HepG2 (cell line): ENCODE data around the gene TAL2. TPM values are rescaled to one million over a fixed set of nuclear protein-coding genes. Genes with fewer than 3 reads are reported as not detected.

Experiments
- DNMT1 ChIP-seq: sonication (generic); formaldehyde crosslinking; IDR thresholded peaks from 2 replicates; pipeline ENCODE4 v1.5.1; 2020; ENCODE audit warnings: mild to moderate bottlenecking, missing genetic modification reagents
- FLYWCH1 ChIP-seq: sonication (generic); formaldehyde crosslinking; IDR thresholded peaks from 2 replicates; pipeline ENCODE4 v1.8.1; 2023; ENCODE audit warnings: mild to moderate bottlenecking, missing genetic modification reagents
- FOXA3 ChIP-seq: IDR thresholded peaks from 2 replicates; pipeline ENCODE4 v1.6.1; 2016; ENCODE audit warnings: missing genetic modification reagents, missing compliant biosample characterization
- HOXA7 ChIP-seq: sonication (generic); formaldehyde crosslinking; IDR thresholded peaks from 2 replicates; pipeline ENCODE4 v1.8.1; 2022; ENCODE audit warnings: mild to moderate bottlenecking, missing genetic modification reagents, moderate library complexity
- SAP130 ChIP-seq: IDR thresholded peaks from 2 replicates; pipeline ENCODE4 v1.6.1; 2016; ENCODE audit warnings: low read depth
- SIN3B ChIP-seq: fragments of 150-350 bp; IDR thresholded peaks from 2 replicates; pipeline ENCODE4 v1.6.1; 2014; ENCODE audit warnings: low read length
- TBL1XR1 ChIP-seq: fragments of 150-350 bp; IDR thresholded peaks from 2 replicates; pipeline ENCODE4 v1.6.1; 2014; ENCODE audit warnings: borderline replicate concordance, low read length; ENCODE audit not compliant: partially characterized antibody
- TBX3 ChIP-seq: fragments of 450-650 bp; IDR thresholded peaks from 2 replicates; pipeline ENCODE4 v1.6.1; 2017; ENCODE audit warnings: antibody characterized with exemption, mild to moderate bottlenecking, inconsistent platforms, borderline replicate concordance
- TEAD3 ChIP-seq: optimal IDR thresholded peaks from 2 replicates; pipeline ENCODE3; 2016; ENCODE audit warnings: borderline replicate concordance
- ZBTB42 ChIP-seq: sonication (generic); formaldehyde crosslinking; IDR thresholded peaks from 2 replicates; pipeline ENCODE4 v1.5.0; 2020; ENCODE audit warnings: mild to moderate bottlenecking, missing genetic modification reagents
- ZMYM3 ChIP-seq: sonication (generic); formaldehyde crosslinking; IDR thresholded peaks from 2 replicates; pipeline ENCODE4 v1.5.1; 2020; ENCODE audit warnings: mild to moderate bottlenecking, missing genetic modification reagents
- ZNF180 ChIP-seq: sonication (generic); formaldehyde crosslinking; IDR thresholded peaks from 2 replicates; pipeline ENCODE4 v1.4.0; 2020; ENCODE audit warnings: low read depth, missing genetic modification reagents, borderline replicate concordance
- ZNF607 ChIP-seq: sonication (generic); formaldehyde crosslinking; IDR thresholded peaks from 2 replicates; pipeline ENCODE4 v1.5.1; 2020; ENCODE audit warnings: missing genetic modification reagents, mild to moderate bottlenecking, borderline replicate concordance
- polyA plus RNA-seq, 8 experiments: library from polyadenylated mRNA; depleted of rRNA in 3 of 8; stranded (reverse) in 7 of 8; unstranded in 1 of 8; fragments of >200 nt; fragmentation: Illumina TruSeq in 4 of 8; extraction: Trizol in 4 of 8; gene quantifications; 2 replicates each; pipeline versions ENCODE4 v1.2.1 to v1.2.3, GENCODE V29; 2011 to 2016; ENCODE audit warnings: low read depth in 4 of 8, missing spikeins in 1 of 8, mixed read lengths in 1 of 8; ENCODE audit not compliant: insufficient read depth in 1 of 8
- total RNA-seq, 5 experiments: library from RNA; depleted of rRNA; stranded (reverse); fragments of >200 nt; fragmentation: Illumina TruSeq; extraction: Trizol; gene quantifications; 2 replicates each; pipeline ENCODE4 v1.2.3, GENCODE V29; 2016; ENCODE audit warnings: low read depth in 1 of 5
- TF ChIP-seq, protein P1 (sequence below): sonication (generic); formaldehyde crosslinking; IDR thresholded peaks from 2 replicates; pipeline ENCODE4 v1.8.1; 2022; ENCODE audit warnings: low read depth, mild to moderate bottlenecking, missing genetic modification reagents
- TF ChIP-seq, protein P2 (sequence below): sonication (generic); formaldehyde crosslinking; conservative IDR thresholded peaks from 2 replicates; pipeline ENCODE4 v1.4.0; 2020; ENCODE audit warnings: mild to moderate bottlenecking, missing genetic modification reagents, moderate library complexity
- TF ChIP-seq, protein P3 (sequence below): IDR thresholded peaks from 2 replicates; pipeline ENCODE4 v1.6.1; 2016; ENCODE audit warnings: missing biosample characterization, missing genetic modification reagents, low read depth
- TF ChIP-seq, protein P4 (sequence below): sonication (generic); formaldehyde crosslinking; IDR thresholded peaks from 2 replicates; pipeline ENCODE4 v1.4.0; 2020; ENCODE audit warnings: mild to moderate bottlenecking, missing genetic modification reagents
- TF ChIP-seq, protein P5 (sequence below): sonication (generic); formaldehyde crosslinking; IDR thresholded peaks from 2 replicates; pipeline ENCODE4 v1.4.0; 2020; ENCODE audit warnings: mild to moderate bottlenecking, missing genetic modification reagents

The TAL2 gene
- total and polyA plus RNA-seq, 2 of the 13 experiments (the other 11 are each of a cell fraction or from before 2014, with no cell fraction given): 0.22 TPM; not detected in 1

DNA sequence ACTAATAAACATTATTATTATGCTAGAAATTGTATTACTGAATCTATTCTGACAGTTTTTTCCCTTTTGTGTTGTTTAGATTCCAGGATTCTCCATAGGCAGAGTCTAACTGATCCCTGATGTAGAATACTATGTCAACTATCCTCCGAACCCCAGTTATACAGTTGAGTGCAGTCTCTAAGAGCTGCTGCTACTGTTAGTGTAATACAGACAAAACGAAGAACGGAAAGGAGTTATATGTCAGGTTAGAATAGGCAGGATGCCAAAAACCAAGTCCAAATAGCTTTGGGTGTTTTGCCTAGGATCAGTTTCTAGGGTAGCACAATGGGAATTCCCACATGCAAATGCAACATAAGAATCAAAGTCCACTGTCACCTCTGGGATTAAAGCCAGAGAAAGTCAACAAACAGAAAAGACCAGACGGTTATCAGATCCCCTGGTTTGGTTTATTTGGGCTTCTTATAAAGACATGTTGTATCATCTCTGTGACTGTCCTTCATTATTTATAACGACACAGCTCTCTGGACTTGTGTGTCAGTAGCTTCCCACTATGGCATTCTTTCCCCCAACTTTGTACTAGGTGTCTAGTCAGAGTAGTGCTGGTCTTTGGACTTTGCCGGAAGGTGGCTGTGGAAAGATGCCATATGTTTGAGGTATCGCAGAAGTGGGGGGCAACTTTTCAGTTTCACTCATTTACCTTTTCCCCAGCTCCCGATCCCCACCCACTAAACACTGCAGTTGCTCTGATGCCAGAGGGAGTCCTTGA is 17.2 kb downstream of the TAL2 start (continued):
- TF ChIP-seq, protein P1, sequence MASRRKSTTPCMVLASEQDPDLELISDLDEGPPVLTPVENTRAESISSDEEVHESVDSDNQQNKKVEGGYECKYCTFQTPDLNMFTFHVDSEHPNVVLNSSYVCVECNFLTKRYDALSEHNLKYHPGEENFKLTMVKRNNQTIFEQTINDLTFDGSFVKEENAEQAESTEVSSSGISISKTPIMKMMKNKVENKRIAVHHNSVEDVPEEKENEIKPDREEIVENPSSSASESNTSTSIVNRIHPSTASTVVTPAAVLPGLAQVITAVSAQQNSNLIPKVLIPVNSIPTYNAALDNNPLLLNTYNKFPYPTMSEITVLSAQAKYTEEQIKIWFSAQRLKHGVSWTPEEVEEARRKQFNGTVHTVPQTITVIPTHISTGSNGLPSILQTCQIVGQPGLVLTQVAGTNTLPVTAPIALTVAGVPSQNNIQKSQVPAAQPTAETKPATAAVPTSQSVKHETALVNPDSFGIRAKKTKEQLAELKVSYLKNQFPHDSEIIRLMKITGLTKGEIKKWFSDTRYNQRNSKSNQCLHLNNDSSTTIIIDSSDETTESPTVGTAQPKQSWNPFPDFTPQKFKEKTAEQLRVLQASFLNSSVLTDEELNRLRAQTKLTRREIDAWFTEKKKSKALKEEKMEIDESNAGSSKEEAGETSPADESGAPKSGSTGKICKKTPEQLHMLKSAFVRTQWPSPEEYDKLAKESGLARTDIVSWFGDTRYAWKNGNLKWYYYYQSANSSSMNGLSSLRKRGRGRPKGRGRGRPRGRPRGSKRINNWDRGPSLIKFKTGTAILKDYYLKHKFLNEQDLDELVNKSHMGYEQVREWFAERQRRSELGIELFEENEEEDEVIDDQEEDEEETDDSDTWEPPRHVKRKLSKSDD (CRISPR knock-in tag): no peak
- TF ChIP-seq, protein P2, sequence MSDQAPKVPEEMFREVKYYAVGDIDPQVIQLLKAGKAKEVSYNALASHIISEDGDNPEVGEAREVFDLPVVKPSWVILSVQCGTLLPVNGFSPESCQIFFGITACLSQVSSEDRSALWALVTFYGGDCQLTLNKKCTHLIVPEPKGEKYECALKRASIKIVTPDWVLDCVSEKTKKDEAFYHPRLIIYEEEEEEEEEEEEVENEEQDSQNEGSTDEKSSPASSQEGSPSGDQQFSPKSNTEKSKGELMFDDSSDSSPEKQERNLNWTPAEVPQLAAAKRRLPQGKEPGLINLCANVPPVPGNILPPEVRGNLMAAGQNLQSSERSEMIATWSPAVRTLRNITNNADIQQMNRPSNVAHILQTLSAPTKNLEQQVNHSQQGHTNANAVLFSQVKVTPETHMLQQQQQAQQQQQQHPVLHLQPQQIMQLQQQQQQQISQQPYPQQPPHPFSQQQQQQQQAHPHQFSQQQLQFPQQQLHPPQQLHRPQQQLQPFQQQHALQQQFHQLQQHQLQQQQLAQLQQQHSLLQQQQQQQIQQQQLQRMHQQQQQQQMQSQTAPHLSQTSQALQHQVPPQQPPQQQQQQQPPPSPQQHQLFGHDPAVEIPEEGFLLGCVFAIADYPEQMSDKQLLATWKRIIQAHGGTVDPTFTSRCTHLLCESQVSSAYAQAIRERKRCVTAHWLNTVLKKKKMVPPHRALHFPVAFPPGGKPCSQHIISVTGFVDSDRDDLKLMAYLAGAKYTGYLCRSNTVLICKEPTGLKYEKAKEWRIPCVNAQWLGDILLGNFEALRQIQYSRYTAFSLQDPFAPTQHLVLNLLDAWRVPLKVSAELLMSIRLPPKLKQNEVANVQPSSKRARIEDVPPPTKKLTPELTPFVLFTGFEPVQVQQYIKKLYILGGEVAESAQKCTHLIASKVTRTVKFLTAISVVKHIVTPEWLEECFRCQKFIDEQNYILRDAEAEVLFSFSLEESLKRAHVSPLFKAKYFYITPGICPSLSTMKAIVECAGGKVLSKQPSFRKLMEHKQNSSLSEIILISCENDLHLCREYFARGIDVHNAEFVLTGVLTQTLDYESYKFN (CRISPR knock-in tag): peak; percentile 81
- TF ChIP-seq, protein P3, sequence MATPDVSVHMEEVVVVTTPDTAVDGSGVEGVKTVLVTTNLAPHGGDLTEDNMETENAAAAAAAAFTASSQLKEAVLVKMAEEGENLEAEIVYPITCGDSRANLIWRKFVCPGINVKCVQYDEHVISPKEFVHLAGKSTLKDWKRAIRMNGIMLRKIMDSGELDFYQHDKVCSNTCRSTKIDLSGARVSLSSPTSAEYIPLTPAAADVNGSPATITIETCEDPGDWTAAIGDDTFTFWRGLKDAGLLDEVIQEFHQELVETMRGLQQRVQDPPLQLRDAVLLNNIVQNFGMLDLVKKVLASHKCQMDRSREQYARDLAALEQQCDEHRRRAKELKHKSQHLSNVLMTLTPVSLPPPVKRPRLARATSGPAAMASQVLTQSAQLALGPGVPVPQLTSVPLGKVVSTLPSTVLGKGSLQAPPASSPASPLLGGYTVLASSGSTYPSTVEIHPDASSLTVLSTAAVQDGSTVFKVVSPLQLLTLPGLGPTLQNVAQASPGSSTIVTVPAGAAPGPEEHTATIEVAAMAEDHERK (CRISPR knock-in tag): no peak
- TF ChIP-seq ZBTB42 (CRISPR knock-in tag) (no peak), TBL1XR1 (no peak), FOXA3 (CRISPR knock-in tag) (peak; percentile 45; the same call in 1 of the 2 replicates), TEAD3 (no peak), ZNF180 (CRISPR knock-in tag) (no peak), ZMYM3 (CRISPR knock-in tag) (no peak), FLYWCH1 (CRISPR knock-in tag) (no peak), SAP130 (0 out of 2 replicates have a peak, but pooled peaks have one; percentile 45), HOXA7 (CRISPR knock-in tag) (no peak), ZNF607 (CRISPR knock-in tag) (no peak), TBX3 (peak; percentile 68), SIN3B (no peak), DNMT1 (no peak)
- TF ChIP-seq, protein P4, sequence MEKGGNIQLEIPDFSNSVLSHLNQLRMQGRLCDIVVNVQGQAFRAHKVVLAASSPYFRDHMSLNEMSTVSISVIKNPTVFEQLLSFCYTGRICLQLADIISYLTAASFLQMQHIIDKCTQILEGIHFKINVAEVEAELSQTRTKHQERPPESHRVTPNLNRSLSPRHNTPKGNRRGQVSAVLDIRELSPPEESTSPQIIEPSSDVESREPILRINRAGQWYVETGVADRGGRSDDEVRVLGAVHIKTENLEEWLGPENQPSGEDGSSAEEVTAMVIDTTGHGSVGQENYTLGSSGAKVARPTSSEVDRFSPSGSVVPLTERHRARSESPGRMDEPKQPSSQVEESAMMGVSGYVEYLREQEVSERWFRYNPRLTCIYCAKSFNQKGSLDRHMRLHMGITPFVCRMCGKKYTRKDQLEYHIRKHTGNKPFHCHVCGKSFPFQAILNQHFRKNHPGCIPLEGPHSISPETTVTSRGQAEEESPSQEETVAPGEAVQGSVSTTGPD (CRISPR knock-in tag): no peak
- TF ChIP-seq, protein P5, sequence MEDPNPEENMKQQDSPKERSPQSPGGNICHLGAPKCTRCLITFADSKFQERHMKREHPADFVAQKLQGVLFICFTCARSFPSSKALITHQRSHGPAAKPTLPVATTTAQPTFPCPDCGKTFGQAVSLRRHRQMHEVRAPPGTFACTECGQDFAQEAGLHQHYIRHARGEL (CRISPR knock-in tag): no peak
